Right lobe of liver (tissue), 6 donors: ENCODE data around the gene TBCE. TPM values are rescaled to one million over a fixed set of nuclear protein-coding genes. Genes with fewer than 3 reads are reported as not detected.
A peak's percentile ranks its signal among the peaks of the same experiment; 100 is the strongest.
"Not testable (repeated sequence)": the region's sequence is repeated elsewhere in the genome, so short reads cannot be mapped to it uniquely, and the experiment has no call there.

Source experiments
- ATAC-seq, 4 donors: fragments of 200-7000 bp; cut with Tn5 transposase; one replicate each; pipeline ENCODE4 v1.9.1; 2020; ENCODE audit warnings: mild to moderate bottlenecking in 4 of 4, moderate library complexity in 4 of 4
- DNase-seq, 3 donors: peaks; one replicate each; pipeline ENCODE4 v3.0.0-alpha.2; 2020
- H3K27ac ChIP-seq, 3 donors: fragments of 200-600 bp; one replicate each; pipeline ENCODE4 v1.8.0; 2022
- H3K27me3 ChIP-seq, 2 donors: fragments of 200-600 bp; one replicate each; pipeline ENCODE4 v1.8.0; 2022
- H3K36me3 ChIP-seq, 4 donors: fragments of 200-600 bp; sonication (generic) in 1 of 4; one replicate each; pipeline versions ENCODE4 v1.5.1 to v1.8.0; 2017 to 2022; ENCODE audit warnings: control low read depth in 1 of 4
- H3K4me1 ChIP-seq, 4 donors: fragments of 200-600 bp; sonication (generic) in 1 of 4; one replicate each; pipeline versions ENCODE4 v1.5.1 to v1.8.0; 2017 to 2022; ENCODE audit warnings: control low read depth in 1 of 4
- H3K4me3 ChIP-seq, 3 donors: fragments of 200-600 bp; one replicate each; pipeline ENCODE4 v1.8.0; 2022
- H3K9me3 ChIP-seq, 4 donors: fragments of 200-600 bp; sonication (generic) in 1 of 4; one replicate each; pipeline versions ENCODE4 v1.5.1 to v1.8.0; 2017 to 2022; ENCODE audit warnings: control low read depth in 1 of 4
- CTCF ChIP-seq, 4 donors: fragments of 200-600 bp in 3 of 4; fragments of 450-650 bp in 1 of 4; IDR thresholded peaks; one replicate each; pipeline versions ENCODE4 v1.5.1 to v1.8.0; 2016 to 2022; ENCODE audit warnings: antibody characterized with exemption in 4 of 4, mild to moderate bottlenecking in 2 of 4
- POLR2A ChIP-seq: fragments of 450-650 bp; IDR thresholded peaks from one replicate; pipeline ENCODE4 v1.6.1; 2017; ENCODE audit warnings: antibody characterized with exemption, mild to moderate bottlenecking
- WGBS: methylation state at CpG from one replicate; pipeline ENCODE4 v1.1.6; 2018; ENCODE audit warnings: low coverage, low lambda C conversion rate; ENCODE audit not compliant: insufficient coverage; ENCODE audit errors: missing lambda C conversion rate; 5-methylcytosine and 5-hydroxymethylcytosine counted together
- intact Hi-C, 2 donors: fragments of 100-400 bp; cut with DNase I; formaldehyde crosslinking; loops; one replicate each; pipeline versions ENCODE4 v1.11.2 to v1.14.1; 2022
- total RNA-seq, 6 experiments: library from RNA; depleted of rRNA in 2 of 6; stranded (reverse); fragments of >200 nt in 2 of 6; fragmentation: NEBNext Ultra II Directional in 3 of 6; extraction: Animal tissue kit (Norgen Biotek cat#: 25700) in 3 of 6; gene quantifications; one replicate each; pipeline versions ENCODE4 v1.1.0 to v1.2.4, GENCODE V29; 2016 to 2023
- donor health status: DM: no; HTN: yes; CAD: no.
- donor health status: DM: no; HTN: no; CAD: no.
- donor health status: DM: no; HTN: no; CAD: no.
- donor health status: DM: no; HTN: yes; CAD: no.
- donor health status: DM: no; HTN: yes; CAD: no.

TBCE gene
- total RNA-seq, 6 experiments from 2014 or later = 11.2 to 16.6 (median 13.3) TPM

- Histone ChIP-seq H3K36me3 (no peaks in the 10 kb centered on the region), H3K27ac (no peak overlapping the region), H3K9me3 (no peaks in the 10 kb centered on the region), H3K4me1 (peaks cover 0 to 9% (median 0%) of the 10 kb centered on the region in 4 donors), H3K4me3 (no peak overlapping the region), H3K27me3 (no peaks in the 10 kb centered on the region)
- DNase-seq (no peak), ATAC-seq (no peak)
- WGBS = 84% methylated on average over 5 of the region's 5 CpGs
- intact Hi-C loops = no loop called here
- no peak for TF ChIP-seq POLR2A
- TF ChIP-seq CTCF (IDR thresholded peaks at IDR 0.05) = no peak
Observed at GRCh38 chr1:235369802-235370201, 2.6 kb downstream of the TBCE start.

GRCh38 chr1:235375919-235376605, 8.8 kb downstream of the TBCE start:
- H3K9me3 ChIP-seq = no peaks in the 10 kb centered on the region
- ATAC-seq = no peak
- no peak for TF ChIP-seq POLR2A
- TF ChIP-seq CTCF (IDR thresholded peaks at IDR 0.05) = no peak
- no peak for DNase-seq
- intact Hi-C loops = no loop called here
- H3K4me1 ChIP-seq = no peaks in the 10 kb centered on the region
- no peak overlapping the region for H3K27ac ChIP-seq
- no peak overlapping the region for H3K4me3 ChIP-seq
- H3K27me3 ChIP-seq = no peaks in the 10 kb centered on the region
- 90% methylated on average over 5 of the region's 6 CpGs for WGBS
- H3K36me3 ChIP-seq = peaks cover 0 to 9% (median under 1%) of the 10 kb centered on the region in 4 donors

- ATAC-seq = peak in 1 of 4 donors; percentile 53
- H3K4me1 ChIP-seq, H3K4me3 ChIP-seq, H3K27ac ChIP-seq, DNase-seq, H3K27me3 ChIP-seq, intact Hi-C loops, H3K9me3 ChIP-seq: not testable (repeated sequence)
- H3K36me3 ChIP-seq = peaks cover 0 to 13% (median under 1%) of the 10 kb centered on the region in 4 donors
- 88% methylated on average over 11 of the region's 11 CpGs for WGBS
Observed at GRCh38 chr1:235378134-235378735, 11.0 kb downstream of the TBCE start.

- peaks cover 0 to 13% (median under 1%) of the 10 kb centered on the region in 4 donors for H3K36me3 ChIP-seq
- H3K4me1 ChIP-seq, H3K27ac ChIP-seq, H3K27me3 ChIP-seq, intact Hi-C loops, ATAC-seq, DNase-seq, H3K4me3 ChIP-seq, H3K9me3 ChIP-seq: not testable (repeated sequence)
- no CpG with 5 or more reads among the region's 3 CpGs for WGBS
Observed at GRCh38 chr1:235381955-235382739, 14.9 kb downstream of the TBCE start.

GRCh38 chr1:235385633-235386032, 18.4 kb downstream of the TBCE start:
- intact Hi-C loops, H3K27ac ChIP-seq, H3K36me3 ChIP-seq, H3K4me1 ChIP-seq, H3K4me3 ChIP-seq, ATAC-seq, H3K9me3 ChIP-seq, H3K27me3 ChIP-seq, DNase-seq: not testable (repeated sequence)
- 100% methylated on average over 1 of the region's 1 CpG for whole genome bisulfite sequencing

GRCh38 chr1:235391874-235392273, 24.6 kb downstream of the TBCE start:
- peak in 1 of 3 donors; percentile 8 for DNase-seq
- Histone ChIP-seq H3K4me1 (no peaks in the 10 kb centered on the region), H3K27ac (no peak overlapping the region), H3K4me3 (no peak overlapping the region), H3K9me3 (no peaks in the 10 kb centered on the region), H3K36me3 (no peaks in the 10 kb centered on the region), H3K27me3 (no peaks in the 10 kb centered on the region)
- intact Hi-C loops = no loop called here
- 84% methylated on average over 4 of the region's 4 CpGs for WGBS
- ATAC-seq = no peak
- TF ChIP-seq POLR2A = no peak
- no peak for TF ChIP-seq CTCF (IDR thresholded peaks at IDR 0.05)
